HG02763 (cell line): Measurements from ENCODE around the gene PJA2.
A peak's percentile ranks its signal among the peaks of the same experiment; 100 is the strongest.
"Not testable (repeated sequence)": the region's sequence is repeated elsewhere in the genome, so short reads cannot be mapped to it uniquely, and the experiment has no call there.

Source experiments
- ATAC-seq: cut with Tn5 transposase; IDR thresholded peaks from one replicate; pipeline ENCODE4 v1.9.1; 2021; ENCODE audit warnings: mild to moderate bottlenecking, moderate library complexity; ENCODE audit not compliant: unreplicated experiment

The PJA2 gene

GRCh38 chr5:109409844-109410388, at the start of gene PJA2:
PJA2 (minus strand) TSS chr5:109409974; CDS start chr5:109383433, 26,541 bp downstream.
- ATAC-seq = peak; percentile 81

GRCh38 chr5:109455598-109456096, 45.9 kb upstream of the PJA2 start:
- peak; percentile 100 for ATAC-seq

- ATAC-seq = no peak
Observed at GRCh38 chr5:109454731-109455505, 45.1 kb upstream of the PJA2 start.

- no peak for ATAC-seq
Observed at GRCh38 chr5:109453251-109453650, 43.5 kb upstream of the PJA2 start.

- no peak for ATAC-seq
Observed at GRCh38 chr5:109452661-109453060, 42.9 kb upstream of the PJA2 start.

GRCh38 chr5:109451146-109451545, 41.4 kb upstream of the PJA2 start:
- ATAC-seq = no peak

- ATAC-seq = no peak
Observed at GRCh38 chr5:109450129-109450877, 40.5 kb upstream of the PJA2 start.

GRCh38 chr5:109448838-109449237, 39.1 kb upstream of the PJA2 start:
- ATAC-seq = no peak

GRCh38 chr5:109439590-109439989, 29.8 kb upstream of the PJA2 start:
- ATAC-seq = no peak

- ATAC-seq = no peak
Observed at GRCh38 chr5:109426075-109426474, 16.3 kb upstream of the PJA2 start.

GRCh38 chr5:109425521-109425920, 15.7 kb upstream of the PJA2 start:
- not testable (repeated sequence) for ATAC-seq

GRCh38 chr5:109421956-109422355, 12.2 kb upstream of the PJA2 start:
- no peak for ATAC-seq

GRCh38 chr5:109418712-109419352, 9.1 kb upstream of the PJA2 start:
- ATAC-seq = no peak

- no peak for ATAC-seq
Observed at GRCh38 chr5:109416882-109417281, 7.1 kb upstream of the PJA2 start.

- not testable (repeated sequence) for ATAC-seq
Observed at GRCh38 chr5:109413921-109414461, 4.2 kb upstream of the PJA2 start.

- ATAC-seq = no peak
Observed at GRCh38 chr5:109413458-109413857, 3.7 kb upstream of the PJA2 start.

GRCh38 chr5:109412981-109413402, 3.2 kb upstream of the PJA2 start:
- no peak for ATAC-seq

- ATAC-seq = no peak
Observed at GRCh38 chr5:109411627-109412026, 1.9 kb upstream of the PJA2 start.

GRCh38 chr5:109411149-109411514, 1.4 kb upstream of the PJA2 start:
- no peak for ATAC-seq

- ATAC-seq = peak; percentile 16
Observed at GRCh38 chr5:109410389-109411148, 795 bp upstream of the PJA2 start.
